SH-SY5Y (cell line): ENCODE results near the gene OPCML.

Source experiments
- GATA2 ChIP-seq: IDR thresholded peaks from 2 replicates; pipeline ENCODE4 v1.6.1; 2011; ENCODE audit warnings: mild to moderate bottlenecking, low read depth, low read length
- GATA3 ChIP-seq: IDR thresholded peaks from 2 replicates; pipeline ENCODE4 v1.6.1; 2011; ENCODE audit warnings: low read depth, mild to moderate bottlenecking, low read length, moderate library complexity

GRCh38 chr11:132994966-132995365 lies 537.3 kb downstream of the OPCML start:
- TF ChIP-seq GATA2: no peak
- TF ChIP-seq GATA3: no peak
